ENCODE results near the gene HIRA. TPM values are rescaled to one million over a fixed set of nuclear protein-coding genes. Genes with fewer than 3 reads are reported as not detected.

The HIRA gene
- total RNA-seq, 4 donors from 2014 or later: 24.9 to 104 (median 31.8) TPM

- Histone ChIP-seq H3K27me3 (no peaks in the 10 kb centered on the region), H3K9me3 (no peaks in the 10 kb centered on the region), H3K36me3 (peaks cover 0 to 62% (median 6%) of the 10 kb centered on the region in 3 donors), H3K4me3 (no peak overlapping the region), H3K4me1 (no peaks in the 10 kb centered on the region), H3K27ac (no peak overlapping the region)
- TF ChIP-seq CTCF (IDR thresholded peaks at IDR 0.05): no peak
- TF ChIP-seq POLR2A (IDR thresholded peaks at IDR 0.05): no peak
- no peak for DNase-seq
These were observed 25.9 kb downstream of the HIRA start for GRCh38 chr22:19405652-19406051.

GRCh38 chr22:19405133-19405532, 26.4 kb downstream of the HIRA start:
- peaks cover 0 to 62% (median 6%) of the 10 kb centered on the region in 3 donors for H3K36me3 ChIP-seq
- H3K4me1 ChIP-seq: no peaks in the 10 kb centered on the region
- no peaks in the 10 kb centered on the region for H3K9me3 ChIP-seq
- no peak for DNase-seq
- H3K4me3 ChIP-seq: no peak overlapping the region
- TF ChIP-seq CTCF (IDR thresholded peaks at IDR 0.05) (no peak), POLR2A (IDR thresholded peaks at IDR 0.05) (no peak)
- H3K27ac ChIP-seq: no peak overlapping the region
- no peaks in the 10 kb centered on the region for H3K27me3 ChIP-seq

- H3K4me3 ChIP-seq: no peak overlapping the region
- no peaks in the 10 kb centered on the region for H3K9me3 ChIP-seq
- DNase-seq: no peak
- TF ChIP-seq POLR2A (IDR thresholded peaks at IDR 0.05) (no peak), CTCF (IDR thresholded peaks at IDR 0.05) (no peak)
- no peaks in the 10 kb centered on the region for H3K27me3 ChIP-seq
- H3K36me3 ChIP-seq: peaks cover 0 to 61% (median 6%) of the 10 kb centered on the region in 3 donors
- H3K27ac ChIP-seq: no peak overlapping the region
- no peaks in the 10 kb centered on the region for H3K4me1 ChIP-seq
These were observed 26.9 kb downstream of the HIRA start for GRCh38 chr22:19404676-19405075.

GRCh38 chr22:19402642-19403191, 28.8 kb downstream of the HIRA start:
- TF ChIP-seq POLR2A (IDR thresholded peaks at IDR 0.05) (no peak), CTCF (IDR thresholded peaks at IDR 0.05) (no peak)
- H3K36me3 ChIP-seq: peaks cover 0 to 61% (median 6%) of the 10 kb centered on the region in 3 donors

GRCh38 chr22:19401483-19401882, 30.1 kb downstream of the HIRA start:
- no peak overlapping the region for H3K27ac ChIP-seq
- DNase-seq: no peak
- no peaks in the 10 kb centered on the region for H3K9me3 ChIP-seq
- no peak overlapping the region for H3K4me3 ChIP-seq
- H3K4me1 ChIP-seq: no peaks in the 10 kb centered on the region
- peaks cover 0 to 63% (median 6%) of the 10 kb centered on the region in 3 donors for H3K36me3 ChIP-seq
- TF ChIP-seq POLR2A (IDR thresholded peaks at IDR 0.05) (no peak), CTCF (IDR thresholded peaks at IDR 0.05) (no peak)
- H3K27me3 ChIP-seq: no peaks in the 10 kb centered on the region

More at GRCh38 chr22:19402642-19403191, 28.8 kb downstream of the HIRA start:
- no peaks in the 10 kb centered on the region for H3K4me1 ChIP-seq
- no peaks in the 10 kb centered on the region for H3K27me3 ChIP-seq
- H3K27ac ChIP-seq: no peak overlapping the region
- no peak for DNase-seq
- no peak overlapping the region for H3K4me3 ChIP-seq
- no peaks in the 10 kb centered on the region for H3K9me3 ChIP-seq

- H3K4me1 ChIP-seq: no peaks in the 10 kb centered on the region
- H3K27me3 ChIP-seq: no peaks in the 10 kb centered on the region
- H3K4me3 ChIP-seq: no peak overlapping the region
- peaks cover 0 to 67% (median 3%) of the 10 kb centered on the region in 3 donors for H3K36me3 ChIP-seq
- DNase-seq: no peak
- no peak for TF ChIP-seq POLR2A (IDR thresholded peaks at IDR 0.05)
- no peak for TF ChIP-seq CTCF (IDR thresholded peaks at IDR 0.05)
- H3K27ac ChIP-seq: no peak overlapping the region
- no peaks in the 10 kb centered on the region for H3K9me3 ChIP-seq
These were observed 30.7 kb downstream of the HIRA start for GRCh38 chr22:19400881-19401280.
